Left colon (tissue), 2 donors: ENCODE measurements around the gene TMCO4. TPM values are rescaled to one million over a fixed set of nuclear protein-coding genes. Genes with fewer than 3 reads are reported as not detected.

Source experiments
- ATAC-seq: fragments of 200-7000 bp; cut with Tn5 transposase; one replicate; pipeline ENCODE4 v1.9.1; 2020; ENCODE audit warnings: mild to moderate bottlenecking, moderate library complexity
- DNase-seq, 2 donors: peaks; one replicate each; pipeline ENCODE4 v3.0.0-alpha.2; 2020
- intact Hi-C, 2 donors: fragments of 100-400 bp; cut with DNase I in 1 of 2; cut with micrococcal nuclease in 1 of 2; formaldehyde crosslinking; loops; one replicate each; pipeline versions ENCODE4 v1.11.2 to v1.14.0; 2022; cut with DNase I, micrococcal nuclease
- total RNA-seq, 2 donors: library from RNA; stranded (reverse); fragmentation: NEBNext Ultra II Directional; extraction: Animal tissue kit (Norgen Biotek cat#: 25700); gene quantifications; one replicate each; pipeline ENCODE4 v1.2.1, GENCODE V29; 2021
- donor health status: DM: no; HTN: no; CAD: no.
- donor health status: DM: yes; HTN: yes; CAD: no.

Gene TMCO4
- total RNA-seq, 2 donors from 2014 or later, result 28.9 to 31.1 TPM

DNA sequence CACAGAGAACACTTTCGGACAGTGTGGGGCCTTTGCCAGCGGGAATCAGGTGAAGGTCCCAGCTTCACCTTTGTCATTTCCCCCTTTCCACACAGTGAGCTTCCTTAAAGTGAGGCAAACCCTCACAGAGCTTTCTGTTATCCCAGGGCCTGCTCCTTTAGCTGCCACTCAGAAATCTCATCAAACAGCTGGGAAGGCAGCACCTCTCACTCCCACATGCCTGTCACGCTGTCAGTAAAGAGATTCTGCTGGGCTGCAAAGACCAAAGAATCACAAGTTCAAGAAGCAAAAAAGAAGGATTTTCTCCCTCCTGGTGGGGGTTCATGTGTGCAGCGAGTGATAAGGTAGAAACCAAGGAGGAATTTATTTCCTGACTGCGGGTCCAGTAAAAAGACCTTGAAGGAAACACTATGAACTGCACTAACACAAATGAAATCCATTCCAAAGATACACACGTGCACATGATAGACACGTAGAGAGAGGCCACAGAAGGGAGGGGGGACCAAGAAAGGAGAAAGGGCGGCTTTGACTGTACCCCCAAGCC, 91.1 kb downstream of the TMCO4 start:
- intact Hi-C loops, result no loop called here
- ATAC-seq (no peak), DNase-seq (no peak)

DNA sequence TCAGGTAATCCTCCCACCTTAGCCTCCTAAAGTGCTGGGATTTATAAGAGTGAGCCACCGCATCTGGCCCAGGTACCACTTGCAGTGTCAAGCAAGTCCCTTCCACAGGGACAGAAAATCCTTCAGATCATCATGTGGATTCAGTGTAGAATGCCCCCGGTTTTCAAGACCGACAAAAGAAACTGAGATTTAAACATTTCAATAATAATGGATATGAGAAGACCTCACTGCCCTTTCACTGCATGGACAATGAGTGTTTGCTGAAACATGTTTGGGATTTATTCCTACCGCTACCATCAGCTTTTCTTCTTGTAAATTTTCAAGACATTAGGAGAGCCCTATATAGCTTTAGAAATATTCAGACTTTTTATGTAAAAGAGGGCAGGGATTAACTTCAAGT, 93.6 kb downstream of the TMCO4 start:
- ATAC-seq (no peak), DNase-seq (no peak)
- intact Hi-C loops, result no loop called here

DNA sequence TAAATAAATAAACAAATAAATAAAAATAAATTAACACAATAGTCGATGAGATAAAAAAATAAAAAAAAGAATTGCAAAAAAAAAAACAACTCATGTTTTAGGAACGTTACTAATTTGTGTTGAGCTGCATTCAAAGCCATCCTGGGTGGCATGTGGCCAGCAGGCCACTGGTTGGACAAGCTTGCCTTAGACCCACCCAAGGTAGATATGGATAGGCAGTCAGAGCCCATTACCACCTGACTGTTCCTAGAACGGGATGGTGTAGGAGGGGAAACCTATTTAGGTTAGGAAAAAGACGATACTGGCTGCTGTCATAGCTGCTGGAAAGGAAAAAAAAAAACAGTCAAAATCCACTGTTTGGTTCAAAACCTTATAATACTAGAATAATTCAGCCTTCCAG, 94.3 kb downstream of the TMCO4 start:
- ATAC-seq, result no peak
- DNase-seq, result no peak
- intact Hi-C loops, result no loop called here

DNA sequence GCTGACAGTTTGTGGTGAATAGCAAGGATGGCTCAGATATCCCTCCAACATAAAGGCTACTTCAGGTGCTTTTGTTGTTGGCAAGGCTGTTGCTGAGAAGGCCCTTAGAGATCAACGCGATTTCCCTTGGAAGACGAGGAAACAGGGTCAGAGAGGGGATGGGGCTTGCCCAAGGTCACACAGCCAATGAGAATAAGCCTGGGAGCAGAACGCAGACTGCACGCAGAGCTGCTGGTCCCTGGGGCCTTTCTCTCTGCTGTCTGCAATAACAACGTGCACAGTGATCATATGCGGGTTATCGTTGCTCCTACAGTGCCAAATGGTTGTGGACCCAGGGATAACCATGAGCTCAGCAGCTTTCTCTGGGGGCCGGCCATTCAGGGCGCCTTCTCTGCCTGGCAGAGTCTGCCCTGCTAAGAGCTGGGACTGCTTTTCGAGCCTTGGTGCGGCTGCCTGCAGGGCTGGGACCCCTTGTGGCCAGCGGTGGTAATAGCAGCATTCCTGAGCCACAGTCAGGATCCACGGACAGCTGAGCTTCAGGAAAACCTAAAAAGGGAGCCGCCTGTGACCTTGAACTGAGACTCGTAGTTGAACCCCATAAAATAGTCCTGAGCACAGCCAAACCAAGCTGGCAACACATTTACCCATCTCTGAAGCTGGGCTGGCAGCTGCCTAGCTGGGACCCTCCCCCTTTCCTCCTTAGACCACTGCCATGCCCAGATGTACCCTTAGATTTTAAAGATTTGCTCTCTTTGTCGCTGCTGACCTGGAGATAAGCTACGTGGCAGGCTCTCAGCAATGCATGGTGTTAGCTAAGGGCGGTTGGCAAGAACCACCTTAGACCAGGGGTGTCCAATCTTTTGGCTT, 95.2 kb downstream of the TMCO4 start:
- peak; percentile 96 for ATAC-seq
- intact Hi-C loops, result no loop called here
- DNase-seq, result peak; percentile 54 to 75

DNA sequence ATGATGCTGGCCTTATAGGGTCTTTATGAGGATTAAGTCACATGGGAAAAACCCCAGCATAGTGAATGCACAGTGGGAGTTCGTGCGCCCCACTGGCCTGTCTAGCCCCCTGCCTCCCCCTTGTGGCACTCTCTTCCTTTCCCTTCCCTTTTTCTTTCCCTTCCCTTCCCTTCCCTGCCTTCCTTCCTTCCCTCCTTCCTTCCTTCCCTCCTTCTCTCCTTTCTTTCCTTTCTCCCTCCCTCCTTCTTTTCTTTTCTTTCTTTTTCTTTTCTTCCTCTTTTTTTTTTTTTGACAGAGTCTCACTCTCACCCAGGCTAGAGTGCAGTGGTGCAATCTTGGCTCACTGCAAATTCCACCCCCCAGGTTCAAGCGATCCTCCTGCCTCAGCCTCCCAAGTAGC, 96.4 kb downstream of the TMCO4 start:
- no peak for ATAC-seq
- intact Hi-C loops, result no loop called here
- DNase-seq, result no peak

DNA sequence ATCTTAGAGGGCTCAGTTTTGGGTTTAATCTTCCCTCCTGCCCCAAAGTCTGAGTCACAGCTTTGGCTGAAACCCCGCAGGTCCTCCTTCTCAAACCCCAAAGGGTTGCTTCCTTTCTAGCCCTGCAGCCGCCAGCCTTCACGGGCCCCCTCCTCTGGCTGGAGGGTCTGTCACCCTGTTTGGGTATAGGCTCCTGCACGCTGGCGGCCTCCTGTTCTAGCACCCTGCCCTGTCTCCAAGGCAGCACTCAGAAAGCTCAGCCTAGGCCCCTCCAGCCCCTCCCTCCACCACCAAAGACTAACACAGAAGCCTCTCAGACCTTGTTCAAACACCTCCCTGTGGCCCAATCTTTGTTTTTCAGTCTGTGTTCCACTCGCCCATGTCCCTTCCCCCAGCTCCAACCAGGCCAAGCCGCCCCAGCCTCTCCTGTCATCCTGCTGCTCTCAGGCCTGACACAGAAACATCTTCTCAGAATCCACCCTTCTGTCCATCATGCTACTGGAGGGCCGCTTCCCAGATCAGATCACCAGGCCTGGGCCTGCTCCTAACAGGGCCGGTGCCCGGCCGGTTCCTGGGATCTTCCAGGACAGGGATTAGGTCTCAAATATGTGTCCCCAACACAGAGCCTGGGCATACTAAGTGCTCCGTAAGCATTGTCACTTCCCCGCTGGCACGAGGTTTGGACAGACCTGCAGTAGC, 99.5 kb downstream of the TMCO4 start:
- intact Hi-C loops, result no loop called here
- DNase-seq (no peak), ATAC-seq (no peak)

DNA sequence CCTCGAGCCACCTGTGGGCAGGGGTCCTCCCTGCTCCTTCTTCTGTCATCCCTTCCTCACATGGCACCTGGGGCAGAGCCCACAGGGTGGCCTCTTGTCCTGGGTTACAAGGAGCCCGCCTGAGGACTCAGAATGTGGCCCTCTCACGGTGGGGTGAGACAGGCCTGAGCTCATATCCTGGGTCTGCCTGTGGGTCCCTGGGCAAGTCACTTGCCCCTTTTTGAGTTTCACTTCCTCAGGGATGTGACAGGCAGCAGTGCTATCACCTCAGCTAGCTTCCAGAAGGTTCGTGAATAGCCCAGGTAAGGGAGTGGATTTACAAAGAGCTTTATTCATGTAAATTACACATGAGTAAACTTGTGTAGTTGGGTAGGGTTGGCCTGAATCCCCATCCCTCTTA, 101.5 kb downstream of the TMCO4 start:
- DNase-seq (no peak), ATAC-seq (no peak)
- intact Hi-C loops, result no loop called here

DNA sequence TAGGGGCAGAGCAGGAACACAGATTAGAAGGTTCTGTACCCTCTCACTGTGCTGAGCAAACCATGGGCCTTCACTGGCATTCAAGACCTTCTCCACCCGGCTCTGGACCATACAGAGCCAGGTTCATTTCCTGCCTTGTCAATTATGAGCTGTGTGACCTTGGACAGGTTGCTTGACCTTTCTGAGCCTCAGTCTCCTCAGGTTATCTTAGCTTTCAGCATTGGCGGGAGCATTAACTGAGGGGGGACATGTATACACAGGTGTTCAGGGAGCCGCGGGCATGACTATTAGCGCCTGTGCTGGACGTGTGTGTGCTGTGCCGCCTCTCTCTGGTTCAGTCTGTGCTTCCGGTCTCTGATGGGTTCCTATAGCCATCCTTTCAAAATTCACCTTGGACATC, 102.9 kb downstream of the TMCO4 start:
- intact Hi-C loops, result no loop called here
- ATAC-seq (no peak), DNase-seq (no peak)

DNA sequence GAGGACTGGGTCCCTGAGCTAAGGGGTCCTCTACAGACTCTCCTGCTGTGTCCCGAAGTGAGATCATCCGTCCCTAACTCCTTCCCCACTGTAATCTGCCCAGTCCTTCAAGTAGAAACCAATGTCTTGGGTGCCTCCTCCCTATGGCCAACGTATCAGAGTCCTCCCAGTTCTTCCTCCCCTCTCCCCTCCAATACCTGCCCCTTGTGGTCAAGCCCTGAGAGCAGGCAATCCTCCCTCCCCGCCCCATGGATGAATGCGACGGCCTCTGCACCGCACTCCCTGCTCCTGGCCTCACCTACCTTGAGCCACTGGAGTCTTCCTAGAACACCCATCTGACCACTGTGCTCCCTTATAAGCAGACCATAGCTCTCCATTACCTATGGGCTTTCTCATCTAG, 103.9 kb downstream of the TMCO4 start:
- no peak for DNase-seq
- no peak for ATAC-seq
- intact Hi-C loops, result no loop called here

DNA sequence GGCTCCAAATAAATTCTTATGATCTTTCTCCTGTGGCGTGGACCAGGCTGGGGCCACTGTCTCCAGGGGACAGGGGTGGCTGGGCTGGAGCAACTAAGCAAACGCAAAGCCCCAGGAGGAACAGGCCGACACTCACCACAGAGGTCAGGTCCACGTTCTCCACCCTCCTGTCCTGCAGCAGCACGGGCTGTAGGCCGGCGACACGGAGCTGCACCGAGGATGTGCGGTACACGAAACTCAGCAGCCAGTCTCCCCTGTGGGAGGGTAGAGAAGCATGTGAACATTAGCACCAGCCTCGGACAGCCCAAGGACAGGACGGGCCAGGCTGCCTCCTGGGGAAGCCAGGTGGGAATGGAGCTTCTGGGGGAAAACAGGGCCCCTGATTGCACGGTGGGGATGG, 105.4 kb downstream of the TMCO4 start:
- DNase-seq (no peak), ATAC-seq (no peak)
- intact Hi-C loops, result no loop called here

DNA sequence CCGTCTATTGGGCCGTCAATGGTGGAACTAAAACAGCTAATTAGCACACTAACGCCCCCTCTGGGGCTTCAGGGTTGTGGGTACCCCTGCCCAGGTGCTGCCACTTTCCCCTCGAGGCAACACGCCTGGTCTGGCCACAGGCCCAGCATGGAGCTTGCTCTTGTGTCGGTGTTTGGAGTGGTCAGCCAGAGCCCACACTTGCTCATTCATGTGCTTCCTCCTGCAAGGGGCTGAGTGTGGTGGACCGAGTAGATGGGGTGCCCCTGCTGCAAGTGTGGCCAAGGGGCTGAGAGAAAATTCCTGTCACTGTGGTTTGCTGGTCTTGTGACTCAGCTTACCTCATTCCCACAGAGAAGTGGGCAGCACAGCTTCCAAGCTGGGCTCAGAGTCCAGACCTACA, 109.4 kb downstream of the TMCO4 start:
- DNase-seq (no peak), ATAC-seq (no peak)
- intact Hi-C loops, result no loop called here

DNA sequence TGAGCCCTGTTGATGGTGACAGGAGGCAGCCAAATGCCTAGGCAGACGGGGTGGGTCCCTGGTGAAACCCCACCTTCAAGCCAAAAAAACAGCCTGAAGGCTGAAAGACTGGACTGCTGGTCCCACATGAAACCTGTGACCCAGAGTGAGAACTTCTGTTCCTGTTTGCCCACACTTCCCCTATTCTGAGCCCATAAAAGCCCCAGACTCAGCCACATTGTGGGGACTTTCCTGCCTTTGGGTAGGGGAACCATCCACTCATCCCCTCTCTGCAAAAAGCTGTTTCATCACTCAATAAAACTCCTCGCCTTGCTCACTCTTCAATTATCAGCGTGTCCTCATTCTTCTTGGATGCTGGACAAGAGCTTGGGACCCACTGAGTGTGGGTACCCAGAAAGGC, 109.9 kb downstream of the TMCO4 start:
- intact Hi-C loops, result no loop called here
- no peak for ATAC-seq
- DNase-seq, result no peak

DNA sequence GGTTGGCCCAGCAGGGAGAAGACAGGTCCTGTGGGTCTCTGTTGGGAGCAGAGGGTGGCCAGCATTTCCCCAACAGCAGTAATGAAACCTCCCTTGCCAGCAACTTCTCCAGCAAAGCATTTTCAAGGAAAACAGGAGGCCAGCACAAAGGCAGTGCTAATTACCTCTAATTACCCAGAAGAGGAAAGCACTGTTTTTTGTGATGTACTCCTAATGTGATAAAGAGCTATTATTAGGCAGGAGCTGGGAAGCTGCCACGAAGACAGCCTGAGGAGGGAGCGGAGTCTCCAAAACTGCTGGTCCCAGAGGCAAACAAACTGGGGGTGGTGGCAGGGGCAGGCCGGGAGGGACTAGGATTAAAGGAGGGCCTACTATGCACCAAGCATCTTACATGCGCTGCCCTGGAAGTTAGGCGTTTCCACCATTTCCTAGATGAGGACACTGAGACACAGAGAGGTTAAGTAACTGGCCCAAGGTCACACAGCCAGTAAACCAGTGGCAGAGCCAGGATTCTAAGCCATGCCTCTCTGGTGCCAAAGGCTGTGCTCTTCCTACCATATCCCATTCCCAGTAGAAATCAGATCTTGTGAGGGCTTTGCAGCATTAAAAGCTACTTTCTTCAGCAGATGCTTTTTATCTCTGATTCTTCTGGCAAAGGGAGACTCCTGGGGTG, 110.5 kb downstream of the TMCO4 start:
- DNase-seq, result no peak
- intact Hi-C loops, result no loop called here
- ATAC-seq, result no peak

DNA sequence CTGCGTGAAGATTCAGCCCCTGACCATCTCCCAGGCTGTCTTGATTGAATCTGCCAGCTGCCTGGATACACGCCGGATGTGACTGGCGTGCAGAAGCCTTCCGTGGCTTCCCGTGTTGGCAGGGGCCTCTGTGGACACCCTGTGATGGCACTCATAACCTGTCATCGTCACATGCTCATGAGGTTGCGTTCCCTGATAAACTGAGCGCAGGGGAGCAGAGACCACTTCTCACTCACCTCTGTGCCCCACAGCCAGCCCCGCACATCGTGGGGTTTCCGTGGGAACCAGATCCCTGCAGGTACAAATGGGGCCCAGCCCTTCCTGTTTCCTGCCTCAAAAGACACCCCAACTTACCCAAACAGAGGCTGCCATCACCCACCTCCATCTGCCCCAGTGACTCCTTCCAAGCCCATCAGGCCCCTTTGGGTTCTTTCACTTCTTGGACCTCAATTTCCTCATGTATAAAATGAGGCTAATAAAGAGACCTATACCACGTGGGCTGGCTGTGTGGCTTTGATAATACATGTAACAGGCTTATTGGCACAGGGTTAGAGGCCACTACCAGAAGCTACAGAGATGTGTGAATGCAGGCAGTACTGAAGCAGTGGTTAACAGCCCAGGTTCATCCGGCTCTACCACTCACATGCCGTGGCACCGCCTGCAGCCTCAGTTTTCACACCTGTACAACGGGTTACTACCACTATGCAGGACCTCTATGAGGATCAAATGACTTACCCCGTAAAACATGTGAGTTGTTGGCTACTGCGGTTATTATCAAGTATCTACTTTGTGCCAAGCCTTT, 111.5 kb downstream of the TMCO4 start:
- intact Hi-C loops, result no loop called here

DNA sequence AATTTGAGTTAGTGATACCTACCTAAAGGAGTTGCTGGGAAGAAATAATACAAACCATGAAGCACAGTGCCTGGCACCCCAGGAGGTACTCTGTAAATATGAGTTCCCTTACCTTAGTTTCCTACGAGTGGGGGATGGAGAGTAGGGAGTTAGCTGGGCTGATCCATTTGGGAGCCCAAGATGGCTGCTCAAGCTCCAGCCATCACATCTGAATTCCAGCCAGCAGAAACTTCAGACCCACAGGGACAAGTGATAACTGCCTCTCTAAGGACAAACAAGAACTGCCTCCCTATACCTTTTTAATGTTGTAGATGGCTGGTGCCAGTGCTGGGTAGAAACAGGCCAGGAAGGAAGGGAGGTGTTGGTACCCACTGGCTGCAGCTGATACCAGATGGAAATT, 112.3 kb downstream of the TMCO4 start:
- no peak for ATAC-seq
- intact Hi-C loops, result no loop called here
- DNase-seq, result no peak

More for the DNA sequence above, 111.5 kb downstream of the TMCO4 start:
- ATAC-seq, result no peak
- no peak for DNase-seq

DNA sequence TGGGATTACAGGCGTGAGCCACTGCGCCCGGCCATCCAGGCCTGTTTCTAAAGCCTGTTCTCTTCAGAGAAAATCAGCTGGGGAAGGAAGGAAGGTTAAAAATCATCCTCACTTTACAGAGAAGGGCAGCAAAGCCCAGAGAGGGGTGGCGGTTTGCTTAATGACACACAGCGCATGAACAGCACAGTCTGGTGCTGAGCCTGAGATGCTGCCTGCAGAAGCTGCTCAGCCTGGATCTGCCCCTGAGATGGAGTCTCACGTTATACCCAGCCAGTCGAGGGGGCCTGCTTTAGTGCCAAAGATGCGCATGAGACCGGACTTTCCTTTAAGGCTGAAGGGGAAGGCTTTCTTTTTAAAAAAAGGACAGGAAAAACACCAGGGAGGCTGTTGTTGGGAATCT, 113.7 kb downstream of the TMCO4 start:
- ATAC-seq (no peak), DNase-seq (no peak)
- intact Hi-C loops, result no loop called here

DNA sequence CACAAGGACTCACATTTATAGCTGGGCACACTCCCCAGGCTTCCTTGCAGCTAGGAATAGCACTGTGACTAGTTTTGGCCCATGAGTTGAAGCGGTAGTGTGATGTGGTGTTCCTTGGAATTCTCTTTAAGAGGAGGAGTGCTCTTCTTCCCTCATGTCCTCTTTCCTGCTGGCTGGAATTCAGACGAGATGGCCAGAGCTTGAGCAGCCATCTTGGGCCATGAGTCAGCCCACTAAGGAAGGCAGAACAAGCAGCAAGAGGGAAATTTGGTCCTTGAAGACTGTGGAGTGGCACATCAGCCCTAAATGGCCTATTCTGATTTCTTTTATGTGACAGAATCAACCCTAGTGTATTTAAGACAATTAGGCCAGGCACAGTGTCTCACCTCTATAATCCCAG, 115.0 kb downstream of the TMCO4 start:
- ATAC-seq, result no peak
- DNase-seq, result no peak
- intact Hi-C loops, result no loop called here

DNA sequence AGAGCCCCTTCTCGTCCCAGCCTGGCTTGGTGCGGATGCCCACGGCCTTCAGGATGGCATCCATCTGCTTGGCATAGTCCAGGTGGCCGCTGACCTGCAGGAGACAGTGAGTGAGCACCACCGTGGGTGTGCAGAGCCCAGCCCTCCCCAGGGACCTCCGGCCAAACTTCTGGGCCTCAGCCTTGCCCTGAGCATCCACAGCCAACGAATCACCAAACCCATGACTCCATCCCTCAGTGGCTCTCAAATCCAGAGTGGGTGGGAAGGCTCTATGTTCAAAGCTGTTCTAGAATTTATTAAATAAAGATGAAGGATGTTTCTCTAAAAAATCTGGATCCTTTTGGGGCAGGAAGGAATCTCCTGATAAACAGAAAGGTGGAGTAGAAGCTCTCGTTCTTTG, 116.4 kb downstream of the TMCO4 start:
- intact Hi-C loops, result no loop called here
- DNase-seq, result no peak
- ATAC-seq, result no peak

DNA sequence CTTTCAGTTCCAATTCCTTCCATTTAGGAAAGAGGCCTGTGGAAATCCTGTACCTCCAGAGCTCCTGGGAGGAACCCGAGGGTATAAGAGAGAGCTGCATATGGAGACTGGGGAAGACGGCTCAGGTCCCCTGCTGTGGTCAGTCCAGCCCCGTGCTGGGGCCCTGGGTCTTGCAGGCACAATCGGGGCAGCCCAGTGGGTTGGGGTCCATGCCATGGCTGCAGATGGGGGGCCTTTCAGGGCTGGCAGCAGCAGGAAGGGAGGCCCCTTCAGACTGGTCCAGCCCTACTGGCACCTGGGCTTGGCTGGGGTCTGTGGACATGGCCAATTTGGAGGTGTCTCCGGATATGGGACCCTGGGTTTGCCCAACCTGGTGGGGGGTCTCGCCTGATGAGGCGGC, 116.8 kb downstream of the TMCO4 start:
- ATAC-seq (no peak), DNase-seq (no peak)
- intact Hi-C loops, result no loop called here
